Gastroesophageal sphincter (tissue), 3 donors: Measurements from ENCODE around the gene OSTM1.

Experiments
- CTCF ChIP-seq, 4 experiments: fragments of 200-600 bp in 2 of 4; fragments of 450-650 bp in 2 of 4; sonication (generic) in 1 of 4; IDR thresholded peaks; one replicate each; pipeline ENCODE4 v1.5.1; 2017 to 2019; ENCODE audit warnings: antibody characterized with exemption in 4 of 4, mild to moderate bottlenecking in 2 of 4, moderate library complexity in 2 of 4
- EP300 ChIP-seq: sonication (generic); formaldehyde crosslinking; IDR thresholded peaks from one replicate; pipeline ENCODE4 v1.6.1; 2017; ENCODE audit warnings: antibody characterized with exemption, mild to moderate bottlenecking

GRCh38 chr6:108107102-108107501 is 32.6 kb upstream of the OSTM1 start:
- TF ChIP-seq EP300 (no peak), CTCF (IDR thresholded peaks at IDR 0.05) (no peak)
